ENCODE measurements around the gene HOXC5. TPM values are rescaled to one million over a fixed set of nuclear protein-coding genes. Genes with fewer than 3 reads are reported as not detected.

Gene HOXC5
- polyA plus RNA-seq, 2 of the 4 experiments (the other 2 are of a cell fraction) = 0.41 to 0.98 TPM

GRCh38 chr12:54035568-54036264, 2.9 kb downstream of the HOXC5 start:
- ChIA-PET CTCF (interaction anchor here (0.6 to 27.9 kb wide), 10 partner anchors 9 to 208 kb away, joined by 3 to 476 read pairs (median 4); partner anchors contain the start of gene SMUG1), POLR2A (interaction anchor here (1.0 to 1.6 kb wide), 2 partner anchors 18 kb away, joined by 3 to 5 read pairs; partner anchors contain the start of gene HOXC4)
- no peak for TF ChIP-seq RARB (CRISPR knock-in tag; IDR thresholded peaks at IDR 0.05)
- no peak for TF ChIP-seq NPAS2 (CRISPR knock-in tag; IDR thresholded peaks at IDR 0.05; ENCODE audit: borderline replicate concordance)
- TF ChIP-seq TP53 (CRISPR knock-in tag; IDR thresholded peaks at IDR 0.05) = no peak
- TF ChIP-seq ESRRA (IDR thresholded peaks at IDR 0.05; ENCODE audit: borderline replicate concordance, low read length) = no peak
- TF ChIP-seq RNF2 (IDR thresholded peaks at IDR 0.05; ENCODE audit: borderline replicate concordance, low read depth) = no peak
- TF ChIP-seq PBX3 (IDR thresholded peaks at IDR 0.05) = no peak
- TF ChIP-seq FOSL2 (IDR thresholded peaks at IDR 0.05) = no peak
- no peak for TF ChIP-seq FOSL2 (CRISPR knock-in tag; IDR thresholded peaks at IDR 0.05)
- TF ChIP-seq TFCP2L1 (CRISPR knock-in tag; IDR thresholded peaks at IDR 0.05) = no peak
- TF ChIP-seq MAFK (IDR thresholded peaks at IDR 0.05; ENCODE audit: partially characterized antibody) = no peak
- TF ChIP-seq SREBF2 (IDR thresholded peaks at IDR 0.05) = no peak
- no peak for TF ChIP-seq BCL3 (IDR thresholded peaks at IDR 0.05)
- TF ChIP-seq NFE2L2 (conservative IDR thresholded peaks at IDR 0.05; ENCODE audit: low read length) = no peak
- TF ChIP-seq EHF (CRISPR knock-in tag; IDR thresholded peaks at IDR 0.05) = no peak
- TF ChIP-seq, protein P1, sequence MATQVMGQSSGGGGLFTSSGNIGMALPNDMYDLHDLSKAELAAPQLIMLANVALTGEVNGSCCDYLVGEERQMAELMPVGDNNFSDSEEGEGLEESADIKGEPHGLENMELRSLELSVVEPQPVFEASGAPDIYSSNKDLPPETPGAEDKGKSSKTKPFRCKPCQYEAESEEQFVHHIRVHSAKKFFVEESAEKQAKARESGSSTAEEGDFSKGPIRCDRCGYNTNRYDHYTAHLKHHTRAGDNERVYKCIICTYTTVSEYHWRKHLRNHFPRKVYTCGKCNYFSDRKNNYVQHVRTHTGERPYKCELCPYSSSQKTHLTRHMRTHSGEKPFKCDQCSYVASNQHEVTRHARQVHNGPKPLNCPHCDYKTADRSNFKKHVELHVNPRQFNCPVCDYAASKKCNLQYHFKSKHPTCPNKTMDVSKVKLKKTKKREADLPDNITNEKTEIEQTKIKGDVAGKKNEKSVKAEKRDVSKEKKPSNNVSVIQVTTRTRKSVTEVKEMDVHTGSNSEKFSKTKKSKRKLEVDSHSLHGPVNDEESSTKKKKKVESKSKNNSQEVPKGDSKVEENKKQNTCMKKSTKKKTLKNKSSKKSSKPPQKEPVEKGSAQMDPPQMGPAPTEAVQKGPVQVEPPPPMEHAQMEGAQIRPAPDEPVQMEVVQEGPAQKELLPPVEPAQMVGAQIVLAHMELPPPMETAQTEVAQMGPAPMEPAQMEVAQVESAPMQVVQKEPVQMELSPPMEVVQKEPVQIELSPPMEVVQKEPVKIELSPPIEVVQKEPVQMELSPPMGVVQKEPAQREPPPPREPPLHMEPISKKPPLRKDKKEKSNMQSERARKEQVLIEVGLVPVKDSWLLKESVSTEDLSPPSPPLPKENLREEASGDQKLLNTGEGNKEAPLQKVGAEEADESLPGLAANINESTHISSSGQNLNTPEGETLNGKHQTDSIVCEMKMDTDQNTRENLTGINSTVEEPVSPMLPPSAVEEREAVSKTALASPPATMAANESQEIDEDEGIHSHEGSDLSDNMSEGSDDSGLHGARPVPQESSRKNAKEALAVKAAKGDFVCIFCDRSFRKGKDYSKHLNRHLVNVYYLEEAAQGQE (IDR thresholded peaks at IDR 0.05) = no peak
- no peak for TF ChIP-seq BHLHE40 (IDR thresholded peaks at IDR 0.05; ENCODE audit: low read depth, low read length)
- TF ChIP-seq CHD2 (IDR thresholded peaks at IDR 0.05; ENCODE audit: low read length, partially characterized antibody) = no peak

GRCh38 chr12:54036620-54037359, 3.9 kb downstream of the HOXC5 start:
- CTCF ChIA-PET = interaction anchor here (0.6 to 27.9 kb wide), 11 partner anchors 8 to 178 kb away, joined by 3 to 476 read pairs (median 3); partner anchors contain the start of gene SMUG1
- TF ChIP-seq NPAS2 (CRISPR knock-in tag; IDR thresholded peaks at IDR 0.05; ENCODE audit: borderline replicate concordance) = no peak
- TF ChIP-seq FOSL2 (IDR thresholded peaks at IDR 0.05) = no peak
- TF ChIP-seq FOSL2 (CRISPR knock-in tag; IDR thresholded peaks at IDR 0.05) = 0 out of 2 replicates have a peak, but pooled peaks have one; percentile 13
- TF ChIP-seq RCOR1 (IDR thresholded peaks at IDR 0.05; ENCODE audit: low read depth, low read length) = no peak
- no peak overlapping the region for H3K4me2 ChIP-seq
- DNase-seq (ENCODE audit: low read depth in 1 of 2, low spot score in 1 of 2) (peak; percentile 56 to 57), FAIRE-seq (no peak), ATAC-seq (peak; percentile 69 to 73)
- H3K4me1 ChIP-seq = peaks cover 7% of the 10 kb centered on the region; the same call in 1 of the 3 replicates
- no peaks in the 10 kb centered on the region for H3K9me3 ChIP-seq
- H3K27ac ChIP-seq = no peak overlapping the region
- H3K4me3 ChIP-seq = no peak overlapping the region
- WGBS (ENCODE audit: missing lambda C conversion rate) = 76% methylated on average over 14 of the region's 14 CpGs
- POLR2A ChIA-PET = interaction anchor here (0.5 to 1.6 kb wide), 3 partner anchors 19 to 639 kb away, joined by 3 to 7 read pairs (median 5); no protein-coding TSS in a partner anchor

More at GRCh38 chr12:54035568-54036264, 2.9 kb downstream of the HOXC5 start:
- DNase-seq (ENCODE audit: low read depth in 1 of 2, low spot score in 1 of 2) = no peak
- FAIRE-seq = no peak
- WGBS (ENCODE audit: missing lambda C conversion rate) = 82% methylated on average over 4 of the region's 6 CpGs
- Histone ChIP-seq H3K27ac (no peak overlapping the region), H3K9me3 (no peaks in the 10 kb centered on the region), H3K4me1 (peaks cover 7% of the 10 kb centered on the region; the same call in 1 of the 3 replicates), H3K4me3 (no peak overlapping the region), H3K4me2 (no peak overlapping the region)
- ATAC-seq = no peak
